Measurements from ENCODE around the gene C2CD4C. TPM values are rescaled to one million over a fixed set of nuclear protein-coding genes. Genes with fewer than 3 reads are reported as not detected.
"Not testable (repeated sequence)": the region's sequence is repeated elsewhere in the genome, so short reads cannot be mapped to it uniquely, and the experiment has no call there.

The C2CD4C gene
- total and polyA plus RNA-seq, 2 donors: 0.38 to 0.59 TPM

- Histone ChIP-seq H3K27ac (ENCODE audit: low read depth in 1 of 2, low read length in 1 of 2) (no peak overlapping the region), H3K36me3 (ENCODE audit: control insufficient read depth in 2 of 2, insufficient read depth in 2 of 2, low read length in 1 of 2) (no peaks in the 10 kb centered on the region), H3K27me3 (ENCODE audit: control insufficient read depth in 2 of 2, insufficient read depth in 1 of 2, low read length in 1 of 2) (peaks cover 2 to 16% of the 10 kb centered on the region in 2 donors), H3K9me3 (ENCODE audit: control insufficient read depth in 2 of 2, insufficient read depth in 1 of 2, low read length in 1 of 2) (peaks cover 0 to 14% of the 10 kb centered on the region in 2 donors), H3K4me1 (ENCODE audit: control insufficient read depth in 2 of 2, insufficient read depth in 2 of 2, low read length in 2 of 2) (no peaks in the 10 kb centered on the region), H3K4me3 (ENCODE audit: low read length in 2 of 2) (no peak overlapping the region)
- WGBS: 64% methylated on average over 21 of the region's 21 CpGs
- DNase-seq (ENCODE audit: low read depth in 6 of 9, low spot score in 9 of 9): no peak
Measured at GRCh38 chr19:389255-389934, 19.6 kb downstream of the C2CD4C start.

DNA sequence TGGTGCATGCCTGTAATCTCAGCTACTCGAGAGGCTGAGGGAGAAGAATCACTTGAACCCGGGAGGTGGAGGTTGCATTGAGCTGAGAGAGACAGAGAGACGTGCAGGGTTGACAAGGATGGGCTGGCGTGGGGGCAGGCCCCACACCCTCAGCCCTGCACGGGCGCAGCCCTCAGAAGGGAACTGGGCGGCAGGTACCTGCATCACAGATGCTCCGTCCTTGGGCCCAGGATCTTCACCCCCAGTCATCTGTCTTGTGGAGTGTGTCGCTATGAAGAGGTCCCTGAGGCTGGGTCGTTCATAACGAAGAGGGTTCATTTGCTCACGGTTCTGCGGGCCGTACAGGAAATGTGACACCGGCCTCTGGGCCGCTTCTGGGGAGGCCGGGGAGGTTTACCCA is 20.3 kb downstream of the C2CD4C start:
- Histone ChIP-seq H3K27ac (ENCODE audit: low read depth in 1 of 2, low read length in 1 of 2) (no peak overlapping the region), H3K27me3 (ENCODE audit: control insufficient read depth in 2 of 2, insufficient read depth in 1 of 2, low read length in 1 of 2) (peaks cover 3 to 23% of the 10 kb centered on the region in 2 donors), H3K9me3 (ENCODE audit: control insufficient read depth in 2 of 2, insufficient read depth in 1 of 2, low read length in 1 of 2) (peaks cover 0 to 14% of the 10 kb centered on the region in 2 donors), H3K4me1 (ENCODE audit: control insufficient read depth in 2 of 2, insufficient read depth in 2 of 2, low read length in 2 of 2) (no peaks in the 10 kb centered on the region), H3K36me3 (ENCODE audit: control insufficient read depth in 2 of 2, insufficient read depth in 2 of 2, low read length in 1 of 2) (no peaks in the 10 kb centered on the region), H3K4me3 (ENCODE audit: low read length in 2 of 2) (no peak overlapping the region)
- WGBS: 82% methylated on average over 17 of the region's 17 CpGs
- no peak for DNase-seq (ENCODE audit: low read depth in 6 of 9, low spot score in 9 of 9)

- Histone ChIP-seq H3K27ac (ENCODE audit: low read depth in 1 of 2, low read length in 1 of 2) (no peak overlapping the region), H3K9me3 (ENCODE audit: control insufficient read depth in 2 of 2, insufficient read depth in 1 of 2, low read length in 1 of 2) (peaks cover 0 to 9% of the 10 kb centered on the region in 2 donors), H3K4me3 (ENCODE audit: low read length in 2 of 2) (no peak overlapping the region), H3K36me3 (ENCODE audit: control insufficient read depth in 2 of 2, insufficient read depth in 2 of 2, low read length in 1 of 2) (no peaks in the 10 kb centered on the region), H3K27me3 (ENCODE audit: control insufficient read depth in 2 of 2, insufficient read depth in 1 of 2, low read length in 1 of 2) (peaks cover 3 to 32% of the 10 kb centered on the region in 2 donors), H3K4me1 (ENCODE audit: control insufficient read depth in 2 of 2, insufficient read depth in 2 of 2, low read length in 2 of 2) (no peaks in the 10 kb centered on the region)
- 88% methylated on average over 17 of the region's 21 CpGs for WGBS
- no peak for DNase-seq (ENCODE audit: low read depth in 6 of 9, low spot score in 9 of 9)
Measured at GRCh38 chr19:387777-388176, 21.2 kb downstream of the C2CD4C start.

GRCh38 chr19:386632-387301 is 22.2 kb downstream of the C2CD4C start:
- not testable (repeated sequence) for H3K4me1 ChIP-seq (ENCODE audit: control insufficient read depth in 2 of 2, insufficient read depth in 2 of 2, low read length in 2 of 2); DNase-seq (ENCODE audit: low read depth in 6 of 9, low spot score in 9 of 9); H3K27ac ChIP-seq (ENCODE audit: low read depth in 1 of 2, low read length in 1 of 2); H3K4me3 ChIP-seq (ENCODE audit: low read length in 2 of 2); H3K9me3 ChIP-seq (ENCODE audit: control insufficient read depth in 2 of 2, insufficient read depth in 1 of 2, low read length in 1 of 2); H3K36me3 ChIP-seq (ENCODE audit: control insufficient read depth in 2 of 2, insufficient read depth in 2 of 2, low read length in 1 of 2)
- 25% methylated on average over 16 of the region's 22 CpGs for WGBS
- H3K27me3 ChIP-seq (ENCODE audit: control insufficient read depth in 2 of 2, insufficient read depth in 1 of 2, low read length in 1 of 2): peaks cover 3 to 33% of the 10 kb centered on the region in 2 donors

- not testable (repeated sequence) for DNase-seq (ENCODE audit: low read depth in 6 of 9, low spot score in 9 of 9); H3K9me3 ChIP-seq (ENCODE audit: control insufficient read depth in 2 of 2, insufficient read depth in 1 of 2, low read length in 1 of 2); H3K4me1 ChIP-seq (ENCODE audit: control insufficient read depth in 2 of 2, insufficient read depth in 2 of 2, low read length in 2 of 2); H3K36me3 ChIP-seq (ENCODE audit: control insufficient read depth in 2 of 2, insufficient read depth in 2 of 2, low read length in 1 of 2); H3K4me3 ChIP-seq (ENCODE audit: low read length in 2 of 2); H3K27ac ChIP-seq (ENCODE audit: low read depth in 1 of 2, low read length in 1 of 2)
- WGBS: 82% methylated on average over 8 of the region's 8 CpGs
- H3K27me3 ChIP-seq (ENCODE audit: control insufficient read depth in 2 of 2, insufficient read depth in 1 of 2, low read length in 1 of 2): peaks cover 3 to 33% of the 10 kb centered on the region in 2 donors
Measured at GRCh38 chr19:386189-386588, 22.8 kb downstream of the C2CD4C start.

GRCh38 chr19:384799-385169 is 24.2 kb downstream of the C2CD4C start:
- no peak overlapping the region for H3K4me3 ChIP-seq (ENCODE audit: low read length in 2 of 2)
- no peak overlapping the region for H3K27ac ChIP-seq (ENCODE audit: low read depth in 1 of 2, low read length in 1 of 2)
- H3K9me3 ChIP-seq (ENCODE audit: control insufficient read depth in 2 of 2, insufficient read depth in 1 of 2, low read length in 1 of 2): no peaks in the 10 kb centered on the region
- no peak for DNase-seq (ENCODE audit: low read depth in 6 of 9, low spot score in 9 of 9)
- no peaks in the 10 kb centered on the region for H3K4me1 ChIP-seq (ENCODE audit: control insufficient read depth in 2 of 2, insufficient read depth in 2 of 2, low read length in 2 of 2)
- H3K27me3 ChIP-seq (ENCODE audit: control insufficient read depth in 2 of 2, insufficient read depth in 1 of 2, low read length in 1 of 2): peaks cover 3 to 32% of the 10 kb centered on the region in 2 donors
- 66% methylated on average over 9 of the region's 9 CpGs for WGBS
- no peaks in the 10 kb centered on the region for H3K36me3 ChIP-seq (ENCODE audit: control insufficient read depth in 2 of 2, insufficient read depth in 2 of 2, low read length in 1 of 2)

GRCh38 chr19:383922-384798 is 24.8 kb downstream of the C2CD4C start:
- H3K9me3 ChIP-seq (ENCODE audit: control insufficient read depth in 2 of 2, insufficient read depth in 1 of 2, low read length in 1 of 2): no peaks in the 10 kb centered on the region
- no peak overlapping the region for H3K27ac ChIP-seq (ENCODE audit: low read depth in 1 of 2, low read length in 1 of 2)
- 25% methylated on average over 44 of the region's 44 CpGs for WGBS
- no peak overlapping the region for H3K4me3 ChIP-seq (ENCODE audit: low read length in 2 of 2)
- no peaks in the 10 kb centered on the region for H3K4me1 ChIP-seq (ENCODE audit: control insufficient read depth in 2 of 2, insufficient read depth in 2 of 2, low read length in 2 of 2)
- peaks cover 3 to 32% of the 10 kb centered on the region in 2 donors for H3K27me3 ChIP-seq (ENCODE audit: control insufficient read depth in 2 of 2, insufficient read depth in 1 of 2, low read length in 1 of 2)
- no peaks in the 10 kb centered on the region for H3K36me3 ChIP-seq (ENCODE audit: control insufficient read depth in 2 of 2, insufficient read depth in 2 of 2, low read length in 1 of 2)
- no peak for DNase-seq (ENCODE audit: low read depth in 6 of 9, low spot score in 9 of 9)

DNA sequence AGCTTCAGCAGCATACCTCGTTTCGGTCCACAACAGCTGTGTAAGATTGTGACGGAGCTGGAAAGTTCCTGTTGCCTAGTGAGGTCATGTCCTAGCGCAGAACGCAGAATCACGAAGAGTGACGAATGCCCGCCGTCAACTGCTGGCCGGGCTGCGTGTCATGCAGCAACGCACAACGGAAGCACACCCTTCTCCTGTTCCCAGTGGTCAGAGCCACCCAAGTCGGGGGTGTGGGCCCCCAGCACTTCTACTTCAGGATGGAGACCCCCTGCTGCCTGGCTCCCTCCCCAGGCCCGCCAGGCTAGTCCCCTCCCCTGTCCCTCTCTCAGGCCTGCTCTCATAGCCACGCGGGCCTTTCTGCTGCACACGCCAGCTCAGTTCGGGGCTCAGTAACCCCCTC is 25.9 kb downstream of the C2CD4C start:
- no peak for DNase-seq (ENCODE audit: low read depth in 6 of 9, low spot score in 9 of 9)
- Histone ChIP-seq H3K27ac (ENCODE audit: low read depth in 1 of 2, low read length in 1 of 2) (no peak overlapping the region), H3K27me3 (ENCODE audit: control insufficient read depth in 2 of 2, insufficient read depth in 1 of 2, low read length in 1 of 2) (peaks cover 3 to 26% of the 10 kb centered on the region in 2 donors), H3K9me3 (ENCODE audit: control insufficient read depth in 2 of 2, insufficient read depth in 1 of 2, low read length in 1 of 2) (no peaks in the 10 kb centered on the region), H3K4me3 (ENCODE audit: low read length in 2 of 2) (no peak overlapping the region), H3K4me1 (ENCODE audit: control insufficient read depth in 2 of 2, insufficient read depth in 2 of 2, low read length in 2 of 2) (no peaks in the 10 kb centered on the region), H3K36me3 (ENCODE audit: control insufficient read depth in 2 of 2, insufficient read depth in 2 of 2, low read length in 1 of 2) (no peaks in the 10 kb centered on the region)
- WGBS: 91% methylated on average over 19 of the region's 19 CpGs

GRCh38 chr19:382578-382977 is 26.4 kb downstream of the C2CD4C start:
- not testable (repeated sequence) for H3K27ac ChIP-seq (ENCODE audit: low read depth in 1 of 2, low read length in 1 of 2); H3K9me3 ChIP-seq (ENCODE audit: control insufficient read depth in 2 of 2, insufficient read depth in 1 of 2, low read length in 1 of 2); H3K36me3 ChIP-seq (ENCODE audit: control insufficient read depth in 2 of 2, insufficient read depth in 2 of 2, low read length in 1 of 2); DNase-seq (ENCODE audit: low read depth in 6 of 9, low spot score in 9 of 9); H3K4me3 ChIP-seq (ENCODE audit: low read length in 2 of 2); H3K4me1 ChIP-seq (ENCODE audit: control insufficient read depth in 2 of 2, insufficient read depth in 2 of 2, low read length in 2 of 2)
- H3K27me3 ChIP-seq (ENCODE audit: control insufficient read depth in 2 of 2, insufficient read depth in 1 of 2, low read length in 1 of 2): peaks cover 3 to 23% of the 10 kb centered on the region in 2 donors
- WGBS: 55% methylated on average over 7 of the region's 9 CpGs
